ENCODE measurements around the gene TRNT1. TPM values are rescaled to one million over a fixed set of nuclear protein-coding genes. Genes with fewer than 3 reads are reported as not detected.

TRNT1 gene
- total RNA-seq, 1 experiment from 2014 or later, result 14.7 TPM

DNA sequence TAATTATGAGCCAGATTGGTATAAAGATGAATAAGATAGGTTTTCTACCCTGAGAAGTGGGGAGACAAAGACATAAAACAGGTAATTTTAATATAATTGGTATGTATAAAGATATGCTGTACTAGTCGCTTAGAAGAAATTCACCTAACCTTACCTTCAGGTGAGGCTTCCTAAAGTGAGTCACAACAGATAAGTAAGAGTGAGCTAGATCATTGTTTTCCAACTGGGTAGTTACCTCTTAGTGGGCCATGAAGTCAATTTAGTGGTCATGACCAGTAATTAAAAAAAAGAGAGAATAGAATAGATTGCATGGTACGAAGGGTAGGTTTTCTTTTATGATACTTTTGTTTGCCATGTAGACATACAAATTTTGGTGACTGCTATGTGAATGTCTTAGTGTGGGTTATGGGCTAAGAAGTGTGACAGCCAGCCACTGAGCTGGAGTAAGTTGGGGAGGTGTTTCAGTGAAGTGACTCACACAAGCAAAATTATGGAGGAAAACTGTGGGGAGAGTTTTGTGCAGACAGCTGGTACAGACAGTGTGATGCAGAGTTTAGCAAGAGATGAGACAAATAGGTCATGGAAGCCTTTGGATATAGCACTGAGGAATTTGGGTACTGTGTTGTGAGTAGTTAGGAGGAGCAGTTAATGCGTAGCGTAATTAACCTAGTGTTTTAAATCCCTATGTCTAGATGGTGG, 8.2 kb downstream of the TRNT1 start:
- peaks cover 9% of the 10 kb centered on the region for H3K36me3 ChIP-seq (replicated peaks; ENCODE audit: control insufficient read depth, insufficient read depth, low read length)
- no peak overlapping the region for H3K4me3 ChIP-seq (ENCODE audit: insufficient read depth, low read depth, low read length)
- DNase-seq, result no peak
- no peaks in the 10 kb centered on the region for H3K27me3 ChIP-seq (ENCODE audit: control insufficient read depth, insufficient read depth, low read length)

DNA sequence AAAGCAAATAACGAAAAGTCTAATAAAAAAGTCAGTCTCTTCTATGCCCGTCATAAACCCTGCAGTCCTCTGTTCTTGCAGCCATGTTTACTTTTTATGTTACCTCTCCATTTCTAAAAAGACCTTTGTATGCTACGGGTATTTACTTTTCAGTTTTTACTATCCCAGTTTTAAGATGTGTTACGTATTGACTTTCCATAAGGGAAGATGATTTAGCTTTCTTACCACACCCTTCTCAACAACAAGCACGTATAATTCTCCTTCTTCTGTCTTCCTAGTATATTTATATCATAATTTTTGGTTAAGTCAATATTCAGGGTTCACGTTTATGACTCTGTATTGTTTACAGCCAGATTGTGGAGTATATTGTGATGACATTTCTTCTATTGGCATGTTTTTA, 10.8 kb downstream of the TRNT1 start:
- DNase-seq, result no peak
- no peaks in the 10 kb centered on the region for H3K27me3 ChIP-seq (ENCODE audit: control insufficient read depth, insufficient read depth, low read length)
- H3K4me3 ChIP-seq (ENCODE audit: insufficient read depth, low read depth, low read length), result no peak overlapping the region
- H3K36me3 ChIP-seq (replicated peaks; ENCODE audit: control insufficient read depth, insufficient read depth, low read length), result peaks cover 7% of the 10 kb centered on the region

DNA sequence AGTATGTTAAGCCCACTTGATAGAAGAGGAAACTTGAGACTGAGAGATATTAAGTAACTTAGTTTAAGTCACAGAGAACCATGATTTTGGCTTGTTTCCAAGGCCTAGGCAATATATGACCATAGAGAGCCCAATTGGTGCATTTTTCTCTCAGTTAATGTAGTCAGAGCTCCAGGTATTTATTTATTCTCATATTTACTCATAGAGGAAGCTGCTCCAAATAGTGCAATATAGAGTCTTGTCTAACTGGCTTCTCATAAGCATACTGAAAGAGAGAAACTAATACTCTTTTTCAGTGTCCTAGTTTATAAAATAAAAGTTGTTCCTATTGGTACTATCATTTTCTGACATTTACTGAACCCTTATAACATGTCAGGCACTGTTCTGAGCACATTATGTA, 15.2 kb downstream of the TRNT1 start:
- H3K36me3 ChIP-seq (replicated peaks; ENCODE audit: control insufficient read depth, insufficient read depth, low read length), result peaks cover 13% of the 10 kb centered on the region
- no peak for DNase-seq
- no peaks in the 10 kb centered on the region for H3K27me3 ChIP-seq (ENCODE audit: control insufficient read depth, insufficient read depth, low read length)
- H3K4me3 ChIP-seq (ENCODE audit: insufficient read depth, low read depth, low read length), result no peak overlapping the region

DNA sequence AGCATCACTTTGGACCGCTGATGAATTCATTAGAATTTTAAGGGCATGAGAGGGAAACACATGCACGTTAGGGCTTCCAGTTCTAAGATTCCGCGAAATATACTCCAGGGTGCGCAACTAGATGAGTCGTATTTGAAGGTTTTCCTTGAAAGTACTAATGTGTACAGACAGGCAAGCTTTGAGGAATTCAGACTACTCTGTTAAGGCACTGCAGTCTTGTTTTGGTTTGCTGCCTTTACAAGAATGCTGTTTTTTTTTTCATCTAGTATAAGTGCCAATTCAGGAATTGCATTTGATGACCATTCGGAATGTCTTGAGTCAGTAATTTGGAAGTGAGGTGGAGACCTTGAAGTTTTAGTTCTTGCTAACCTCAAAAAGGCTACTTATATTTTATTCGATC, 19.1 kb downstream of the TRNT1 start:
- peaks cover 17% of the 10 kb centered on the region for H3K36me3 ChIP-seq (replicated peaks; ENCODE audit: control insufficient read depth, insufficient read depth, low read length)
- DNase-seq, result no peak
- H3K27me3 ChIP-seq (ENCODE audit: control insufficient read depth, insufficient read depth, low read length), result no peaks in the 10 kb centered on the region
- no peak overlapping the region for H3K4me3 ChIP-seq (ENCODE audit: insufficient read depth, low read depth, low read length)

DNA sequence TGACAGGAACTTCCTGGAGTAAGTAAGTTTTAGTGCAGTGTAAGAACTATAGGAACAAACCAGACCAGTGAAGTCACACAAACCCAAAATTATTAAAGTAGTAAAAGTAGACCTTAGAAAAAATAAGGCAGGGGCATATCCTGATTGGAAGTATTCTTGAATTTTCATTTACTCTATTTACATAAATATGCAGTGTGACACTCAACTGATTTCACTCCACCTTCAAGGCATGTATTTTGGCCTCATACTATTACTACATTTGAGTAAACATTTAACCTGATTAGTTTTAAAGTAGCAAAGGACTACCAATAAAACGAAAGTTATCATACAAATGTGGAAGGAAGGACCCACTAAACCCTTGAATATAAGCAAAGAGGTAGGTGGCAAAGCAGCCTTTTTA, 22.8 kb downstream of the TRNT1 start:
- H3K4me3 ChIP-seq (ENCODE audit: insufficient read depth, low read depth, low read length), result no peak overlapping the region
- DNase-seq, result no peak
- peaks cover 15% of the 10 kb centered on the region for H3K36me3 ChIP-seq (replicated peaks; ENCODE audit: control insufficient read depth, insufficient read depth, low read length)

DNA sequence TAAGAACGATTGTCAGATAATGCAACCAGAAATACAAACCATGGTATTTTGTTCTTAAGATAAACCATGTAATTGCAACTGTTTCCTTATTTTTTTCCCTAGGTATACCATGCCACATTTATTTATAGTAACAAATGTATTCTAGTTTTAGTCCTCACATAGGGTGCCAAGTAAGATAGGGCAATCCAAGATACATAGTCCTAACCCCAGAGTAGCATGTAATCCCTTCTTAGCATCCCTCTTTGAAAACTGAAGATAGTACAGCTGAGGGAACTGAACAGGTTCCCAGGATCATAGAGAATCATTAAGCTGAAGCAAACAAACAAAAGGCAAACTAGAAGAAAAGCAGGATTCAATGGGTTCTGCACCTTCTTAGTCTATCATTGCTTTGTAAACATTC, 24.8 kb downstream of the TRNT1 start:
- H3K36me3 ChIP-seq (replicated peaks; ENCODE audit: control insufficient read depth, insufficient read depth, low read length), result peaks cover 12% of the 10 kb centered on the region
- no peaks in the 10 kb centered on the region for H3K27me3 ChIP-seq (ENCODE audit: control insufficient read depth, insufficient read depth, low read length)
- H3K4me3 ChIP-seq (ENCODE audit: insufficient read depth, low read depth, low read length), result no peak overlapping the region
- no peak for DNase-seq

More for the DNA sequence above, 22.8 kb downstream of the TRNT1 start:
- no peaks in the 10 kb centered on the region for H3K27me3 ChIP-seq (ENCODE audit: control insufficient read depth, insufficient read depth, low read length)

DNA sequence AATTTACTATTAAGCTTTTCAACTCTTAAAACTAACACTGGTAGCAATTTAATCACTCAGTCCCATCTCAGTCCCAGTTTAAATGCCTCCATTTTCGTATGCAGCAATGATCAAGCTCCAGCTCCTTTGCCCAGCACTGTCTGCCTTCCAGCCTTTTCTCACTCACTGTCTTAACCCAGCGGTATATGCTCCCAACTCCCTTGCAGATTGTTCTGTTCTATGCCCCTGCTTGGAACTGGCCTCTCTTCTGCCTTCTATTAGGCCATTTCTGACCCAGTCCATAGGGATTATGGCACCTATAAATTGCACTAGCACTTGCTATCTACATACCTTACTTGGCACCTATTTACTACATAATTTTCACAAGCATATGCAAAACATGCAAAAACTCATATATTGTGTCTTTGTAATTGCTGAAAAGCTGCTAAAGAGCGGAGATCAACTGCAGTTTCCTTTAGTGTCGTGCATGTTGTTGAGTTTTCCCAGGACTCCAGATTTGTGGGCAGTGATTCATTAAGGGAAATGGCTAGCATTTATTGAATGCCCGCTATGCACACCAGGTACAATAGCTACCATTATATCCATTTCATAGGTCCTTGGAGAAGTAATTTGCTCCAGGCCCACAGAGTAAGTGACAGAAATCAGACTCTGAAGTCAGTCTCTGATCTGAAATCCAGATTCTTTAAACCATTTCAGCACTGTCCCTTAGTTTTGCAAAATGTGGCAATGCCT, 28.3 kb downstream of the TRNT1 start:
- no peak for DNase-seq
- H3K36me3 ChIP-seq (replicated peaks; ENCODE audit: control insufficient read depth, insufficient read depth, low read length), result peaks cover 5% of the 10 kb centered on the region
- no peaks in the 10 kb centered on the region for H3K27me3 ChIP-seq (ENCODE audit: control insufficient read depth, insufficient read depth, low read length)
- H3K4me3 ChIP-seq (ENCODE audit: insufficient read depth, low read depth, low read length), result no peak overlapping the region

DNA sequence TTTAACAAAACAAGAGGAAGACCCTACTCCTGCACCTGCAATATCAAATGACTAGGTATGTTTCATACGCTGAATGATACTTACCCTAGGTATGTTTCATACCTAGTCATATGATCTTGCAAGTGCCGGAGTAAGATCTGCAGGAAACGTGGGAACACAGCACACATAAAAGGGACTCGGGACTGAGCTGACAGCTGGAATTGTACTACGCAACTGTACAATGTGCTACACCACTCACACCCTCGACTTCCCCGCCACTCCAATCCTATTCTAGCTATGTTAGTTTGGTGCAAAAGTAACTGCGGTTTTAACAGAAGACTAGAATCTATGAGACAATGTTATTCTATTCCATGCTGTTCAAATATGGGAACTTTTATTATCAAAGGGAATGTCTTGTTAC, 30.7 kb downstream of the TRNT1 start:
- Histone ChIP-seq H3K4me3 (ENCODE audit: insufficient read depth, low read depth, low read length) (no peak overlapping the region), H3K27me3 (ENCODE audit: control insufficient read depth, insufficient read depth, low read length) (no peaks in the 10 kb centered on the region), H3K36me3 (replicated peaks; ENCODE audit: control insufficient read depth, insufficient read depth, low read length) (peaks cover 2% of the 10 kb centered on the region)
- no peak for DNase-seq

DNA sequence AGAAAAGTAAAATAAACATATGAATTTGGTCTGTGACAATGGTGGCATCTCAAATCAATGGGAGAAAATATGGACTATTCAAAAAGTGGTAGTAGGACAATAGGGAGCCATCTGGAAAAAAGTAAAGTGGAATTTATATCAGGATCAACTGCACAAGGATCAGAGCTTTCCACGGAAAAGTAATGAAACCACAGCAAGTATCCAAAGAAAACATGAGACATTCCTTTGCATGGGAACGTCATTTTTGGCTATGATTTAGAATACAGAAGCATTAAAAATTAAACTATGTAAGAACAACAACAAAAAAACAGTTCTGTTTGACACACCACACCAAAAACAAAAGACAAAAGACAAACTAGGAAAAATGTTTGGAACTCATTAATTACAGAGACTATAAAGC, 34.1 kb downstream of the TRNT1 start:
- Histone ChIP-seq H3K36me3 (replicated peaks; ENCODE audit: control insufficient read depth, insufficient read depth, low read length) (peaks cover 1% of the 10 kb centered on the region), H3K4me3 (ENCODE audit: insufficient read depth, low read depth, low read length) (no peak overlapping the region), H3K27me3 (ENCODE audit: control insufficient read depth, insufficient read depth, low read length) (no peaks in the 10 kb centered on the region)
- no peak for DNase-seq

DNA sequence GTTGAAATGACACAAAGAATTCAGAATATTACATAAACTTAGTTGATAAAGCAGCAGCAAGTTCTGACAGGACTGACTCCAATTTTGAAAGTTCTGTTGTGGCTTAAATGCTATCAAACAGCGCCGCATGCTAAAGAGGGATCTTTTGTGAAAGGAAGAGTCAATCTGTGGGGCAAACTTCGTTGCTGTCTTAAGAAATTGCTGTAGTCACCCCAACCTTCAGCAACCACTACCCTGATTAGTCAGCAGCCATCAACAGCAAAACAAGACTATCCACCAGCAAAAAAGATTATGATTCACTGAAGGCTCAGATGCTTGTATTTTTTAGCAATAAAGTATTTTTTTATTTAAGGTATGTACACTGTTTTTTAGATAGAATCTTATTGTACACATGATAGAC, 38.5 kb downstream of the TRNT1 start:
- no peak overlapping the region for H3K4me3 ChIP-seq (ENCODE audit: insufficient read depth, low read depth, low read length)
- DNase-seq, result no peak
- H3K27me3 ChIP-seq (ENCODE audit: control insufficient read depth, insufficient read depth, low read length), result no peaks in the 10 kb centered on the region
- H3K36me3 ChIP-seq (replicated peaks; ENCODE audit: control insufficient read depth, insufficient read depth, low read length), result peaks cover 3% of the 10 kb centered on the region

DNA sequence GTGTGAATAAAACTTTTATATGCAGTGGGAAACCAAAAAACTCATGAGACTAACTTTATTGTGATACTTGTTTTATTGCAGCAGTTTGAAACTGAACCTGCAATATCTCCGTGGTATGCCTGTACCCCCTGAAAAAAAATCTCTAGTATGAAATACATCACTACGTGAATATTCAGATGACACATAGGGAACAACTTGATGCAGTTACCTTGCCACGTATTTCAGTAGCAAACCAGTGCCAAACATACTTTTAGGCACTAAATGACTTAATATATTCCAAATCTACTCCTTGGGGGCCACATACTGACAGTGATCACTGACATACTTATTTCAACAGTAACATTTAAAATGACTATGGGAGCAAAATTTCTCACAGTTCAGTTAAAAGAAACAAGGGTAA, 38.9 kb downstream of the TRNT1 start:
- Histone ChIP-seq H3K27me3 (ENCODE audit: control insufficient read depth, insufficient read depth, low read length) (no peaks in the 10 kb centered on the region), H3K36me3 (replicated peaks; ENCODE audit: control insufficient read depth, insufficient read depth, low read length) (peaks cover 3% of the 10 kb centered on the region), H3K4me3 (ENCODE audit: insufficient read depth, low read depth, low read length) (no peak overlapping the region)
- no peak for DNase-seq

DNA sequence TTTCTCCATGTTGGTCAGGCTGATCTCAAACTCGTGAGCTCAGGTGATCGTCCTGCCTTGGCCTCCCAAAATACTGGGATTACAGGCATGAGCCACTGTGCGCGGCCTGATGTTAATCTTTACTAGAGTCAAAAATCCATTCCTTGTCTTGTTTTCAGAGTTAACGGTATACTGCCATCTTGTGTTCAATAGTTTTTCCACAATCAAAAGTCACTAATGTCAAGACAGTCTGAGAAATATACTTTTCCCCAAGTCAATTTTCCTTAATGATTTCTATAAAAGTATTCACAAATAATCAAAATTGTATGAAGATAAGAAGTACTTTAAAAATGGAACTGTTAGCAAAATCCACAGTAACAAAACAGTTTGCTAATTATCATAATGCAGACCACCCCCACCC, 44.3 kb downstream of the TRNT1 start:
- H3K36me3 ChIP-seq (replicated peaks; ENCODE audit: control insufficient read depth, insufficient read depth, low read length), result peaks cover 12% of the 10 kb centered on the region

DNA sequence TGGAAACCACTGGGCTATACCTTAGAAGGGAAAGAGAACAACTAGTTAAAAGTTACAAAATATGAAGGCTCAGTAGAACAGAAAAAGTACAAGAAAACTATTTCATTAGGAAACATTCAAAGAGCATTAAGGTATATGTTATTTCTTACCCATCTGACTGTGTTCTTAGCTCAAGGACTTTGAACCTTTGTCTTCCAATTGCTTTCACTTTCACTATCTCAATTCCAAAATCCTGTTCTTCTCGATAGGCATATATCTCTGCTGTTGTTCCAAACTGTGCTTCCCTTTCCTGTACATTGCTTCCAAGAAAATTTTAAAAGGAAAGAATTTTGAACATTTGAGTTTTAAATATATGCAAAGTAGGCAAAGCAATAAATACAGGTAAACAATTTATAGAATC, 45.9 kb downstream of the TRNT1 start:
- peaks cover 12% of the 10 kb centered on the region for H3K36me3 ChIP-seq (replicated peaks; ENCODE audit: control insufficient read depth, insufficient read depth, low read length)
- H3K4me3 ChIP-seq (ENCODE audit: insufficient read depth, low read depth, low read length), result no peak overlapping the region
- no peak for DNase-seq
- H3K27me3 ChIP-seq (ENCODE audit: control insufficient read depth, insufficient read depth, low read length), result no peaks in the 10 kb centered on the region

More for the DNA sequence above, 44.3 kb downstream of the TRNT1 start:
- DNase-seq, result no peak
- H3K4me3 ChIP-seq (ENCODE audit: insufficient read depth, low read depth, low read length), result no peak overlapping the region
- no peaks in the 10 kb centered on the region for H3K27me3 ChIP-seq (ENCODE audit: control insufficient read depth, insufficient read depth, low read length)

DNA sequence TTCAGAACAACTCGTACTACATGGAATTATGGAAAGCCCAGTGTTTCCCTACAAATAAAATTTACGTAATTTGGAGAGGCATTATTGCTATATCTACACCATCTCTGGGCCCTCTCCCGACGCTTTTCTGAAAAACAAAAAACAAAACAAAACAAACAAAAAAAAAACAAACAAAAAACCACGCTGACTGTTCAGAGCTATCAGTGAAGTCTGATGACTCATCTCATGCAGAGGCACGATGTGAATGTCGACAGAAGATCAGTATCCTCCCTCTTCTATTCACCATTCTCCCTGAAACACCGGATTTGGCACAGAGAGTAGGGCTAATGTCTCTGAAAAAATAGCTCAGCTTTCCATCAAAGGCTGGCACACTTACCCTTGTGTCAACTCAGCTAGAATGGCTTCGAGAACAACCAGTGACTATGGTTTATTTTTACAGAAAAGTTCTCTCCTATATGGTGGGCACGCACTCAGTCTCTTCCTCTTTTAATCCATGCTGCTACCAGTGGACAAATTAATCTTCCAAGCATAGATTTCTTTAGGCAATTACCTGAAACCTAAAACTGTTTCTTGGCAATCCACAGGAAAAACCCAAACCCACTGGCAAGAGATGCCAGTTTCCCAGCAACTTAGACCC, 51.2 kb downstream of the TRNT1 start:
- Histone ChIP-seq H3K4me3 (ENCODE audit: insufficient read depth, low read depth, low read length) (no peak overlapping the region), H3K36me3 (replicated peaks; ENCODE audit: control insufficient read depth, insufficient read depth, low read length) (peaks cover 4% of the 10 kb centered on the region), H3K27me3 (ENCODE audit: control insufficient read depth, insufficient read depth, low read length) (no peaks in the 10 kb centered on the region; the same call in 1 of the 2 replicates)
- DNase-seq, result no peak

Data from H7 (cell line).